Epithelial cell of esophagus (primary cell): ENCODE data around the gene SIRPB2.
A peak's percentile ranks its signal among the peaks of the same experiment; 100 is the strongest.
"Not testable (repeated sequence)": the region's sequence is repeated elsewhere in the genome, so short reads cannot be mapped to it uniquely, and the experiment has no call there.

Source experiments
- DNase-seq: peaks from one replicate; pipeline ENCODE4 v3.0.0; 2010; ENCODE audit warnings: low read depth
- H3K4me3 ChIP-seq: 2 replicates; pipeline ENCODE4 v1.5.1; 2011; ENCODE audit warnings: mild to moderate bottlenecking, low read length, control low read depth
- TF ChIP-seq, protein P1 (sequence below): IDR thresholded peaks from 2 replicates; pipeline ENCODE4 v1.5.1; 2011; ENCODE audit warnings: low read depth, mild to moderate bottlenecking, low read length, control low read depth, inconsistent platforms; ENCODE audit not compliant: insufficient read depth; ENCODE audit errors: missing control alignments

SIRPB2 gene

DNA sequence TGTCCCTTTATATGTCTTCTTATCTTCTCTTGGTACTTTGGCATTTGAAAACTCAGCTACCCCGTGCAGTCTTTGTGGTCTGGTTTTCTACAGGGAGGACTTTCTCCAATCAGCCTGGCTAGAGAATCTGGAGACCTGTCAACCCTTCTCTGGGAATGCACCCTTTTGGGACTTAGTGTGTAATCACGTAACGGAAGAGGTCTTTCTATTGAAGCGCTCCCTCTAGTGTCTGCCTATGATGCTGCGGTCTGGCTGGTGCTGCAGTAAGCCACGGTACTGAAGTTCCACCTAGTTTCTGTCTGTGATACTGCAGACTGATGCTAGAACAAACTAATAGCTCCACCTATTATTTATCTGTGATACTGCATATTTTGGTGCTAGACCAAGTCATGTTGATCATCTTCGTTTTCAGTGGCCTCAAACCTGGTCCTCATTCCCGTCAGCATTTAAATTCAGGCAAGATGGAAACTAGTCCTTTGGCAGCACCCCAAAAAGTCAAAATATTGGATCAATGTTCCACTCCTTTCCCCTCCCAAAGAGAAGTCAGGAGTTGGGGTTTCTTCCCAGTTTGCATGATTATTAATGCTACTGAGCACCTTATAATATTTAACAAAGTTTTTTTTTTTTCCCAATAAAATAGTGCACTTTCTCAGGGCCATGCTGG is 12.5 kb upstream of the SIRPB2 start:
- TF ChIP-seq, protein P1, sequence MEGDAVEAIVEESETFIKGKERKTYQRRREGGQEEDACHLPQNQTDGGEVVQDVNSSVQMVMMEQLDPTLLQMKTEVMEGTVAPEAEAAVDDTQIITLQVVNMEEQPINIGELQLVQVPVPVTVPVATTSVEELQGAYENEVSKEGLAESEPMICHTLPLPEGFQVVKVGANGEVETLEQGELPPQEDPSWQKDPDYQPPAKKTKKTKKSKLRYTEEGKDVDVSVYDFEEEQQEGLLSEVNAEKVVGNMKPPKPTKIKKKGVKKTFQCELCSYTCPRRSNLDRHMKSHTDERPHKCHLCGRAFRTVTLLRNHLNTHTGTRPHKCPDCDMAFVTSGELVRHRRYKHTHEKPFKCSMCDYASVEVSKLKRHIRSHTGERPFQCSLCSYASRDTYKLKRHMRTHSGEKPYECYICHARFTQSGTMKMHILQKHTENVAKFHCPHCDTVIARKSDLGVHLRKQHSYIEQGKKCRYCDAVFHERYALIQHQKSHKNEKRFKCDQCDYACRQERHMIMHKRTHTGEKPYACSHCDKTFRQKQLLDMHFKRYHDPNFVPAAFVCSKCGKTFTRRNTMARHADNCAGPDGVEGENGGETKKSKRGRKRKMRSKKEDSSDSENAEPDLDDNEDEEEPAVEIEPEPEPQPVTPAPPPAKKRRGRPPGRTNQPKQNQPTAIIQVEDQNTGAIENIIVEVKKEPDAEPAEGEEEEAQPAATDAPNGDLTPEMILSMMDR = peak; percentile 100
- H3K4me3 ChIP-seq = no peak overlapping the region
- DNase-seq = peak; percentile 96

DNA sequence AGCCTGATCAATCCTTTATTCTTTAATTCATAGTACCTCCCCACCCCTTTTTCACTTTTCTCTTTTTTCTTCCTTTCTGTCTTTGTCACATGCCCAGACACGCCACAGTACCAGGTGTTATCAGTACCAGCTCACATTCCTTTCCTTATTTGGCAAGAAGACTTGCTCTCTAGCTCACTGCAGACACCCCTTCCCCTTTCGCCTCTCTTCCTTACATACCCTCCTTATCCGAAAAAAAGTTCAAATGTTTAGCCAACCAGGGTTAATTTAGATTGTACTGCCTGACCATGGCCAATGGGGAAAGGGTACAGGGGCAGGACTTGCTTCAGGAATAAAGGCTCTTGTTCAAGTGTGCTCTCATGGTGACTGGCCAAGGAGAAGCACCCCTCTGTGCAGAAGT is 9.3 kb upstream of the SIRPB2 start:
- DNase-seq = peak; percentile 78
- H3K4me3 ChIP-seq = no peak overlapping the region

GRCh38 chr20:1499528-1500420 is 8.6 kb upstream of the SIRPB2 start:
- H3K4me3 ChIP-seq = no peak overlapping the region
- peak; percentile 95 for DNase-seq
- TF ChIP-seq, protein P1 = no peak

More for the DNA sequence above, 9.3 kb upstream of the SIRPB2 start:
- TF ChIP-seq, protein P1 = no peak

DNA sequence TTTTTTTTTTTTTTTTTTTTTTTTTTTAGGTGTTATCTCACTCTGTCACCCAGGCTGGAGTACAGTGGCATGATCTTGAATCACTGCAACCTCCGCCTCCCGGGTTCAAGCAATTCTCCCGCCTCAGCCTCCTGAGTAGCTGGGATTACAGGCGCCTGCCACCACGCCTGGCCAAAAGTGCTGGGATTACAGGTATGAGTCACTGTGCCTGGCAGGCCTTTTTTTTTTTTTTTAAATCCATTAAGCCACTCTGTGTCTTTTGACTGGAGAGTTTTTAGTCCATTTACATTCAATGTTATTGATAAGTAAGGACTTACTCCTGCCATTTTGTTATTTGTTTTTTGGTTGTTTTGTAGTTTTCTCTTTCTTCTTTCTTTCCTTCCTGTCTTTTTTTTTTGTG is 6.2 kb upstream of the SIRPB2 start:
- not testable (repeated sequence) for H3K4me3 ChIP-seq
- DNase-seq = peak; percentile 57

- TF ChIP-seq, protein P1 = no peak
- no peak overlapping the region for H3K4me3 ChIP-seq
- DNase-seq = no peak
These were observed 5.7 kb upstream of the SIRPB2 start for GRCh38 chr20:1496930-1497329.

GRCh38 chr20:1494436-1494835 is 3.2 kb upstream of the SIRPB2 start:
- DNase-seq = no peak
- H3K4me3 ChIP-seq = no peak overlapping the region
- TF ChIP-seq, protein P1 = no peak

GRCh38 chr20:1493536-1493935 is 2.3 kb upstream of the SIRPB2 start:
- no peak for DNase-seq
- no peak overlapping the region for H3K4me3 ChIP-seq
- TF ChIP-seq, protein P1 = no peak
